ENCODE data around the gene PDXK. TPM values are rescaled to one million over a fixed set of nuclear protein-coding genes. Genes with fewer than 3 reads are reported as not detected.

Gene PDXK
- total and polyA plus RNA-seq, 2 donors (not counting 3 experiments of a cell fraction or from before 2014, with no cell fraction given) = 44.2 to 59.1 TPM

GRCh38 chr21:43684424-43684823 lies 34.5 kb upstream of the PDXK start:
- intact Hi-C loops (cut with micrococcal nuclease) (no loop called here), dilution Hi-C loops (cut with MboI; ENCODE audit: extremely low pct_ligation_motif_present, low sequenced_read_pairs) (no loop called here)
- Histone ChIP-seq H3K9me3 (replicated peaks; ENCODE audit: control insufficient read depth, insufficient read depth, low read length) (no peaks in the 10 kb centered on the region), H3K4me2 (ENCODE audit: insufficient read depth, low read length) (no peak overlapping the region), H3K79me2 (ENCODE audit: control insufficient read depth, insufficient read depth, low read length) (peaks cover 5% of the 10 kb centered on the region), H3K4me3 (replicated peaks in 1 of 3; ENCODE audit: insufficient read depth in 1 of 3, low read depth in 1 of 3, low read length in 3 of 3) (no peak overlapping the region), H4K20me1 (replicated peaks; ENCODE audit: control insufficient read depth, extremely low read depth, insufficient read depth, low read length) (no peaks in the 10 kb centered on the region), H2AFZ (ENCODE audit: low read depth, low read length) (no peak overlapping the region), H3K4me1 (ENCODE audit: control insufficient read depth, extremely low read depth, insufficient read depth, low read length) (peaks cover 4% of the 10 kb centered on the region), H3K36me3 (ENCODE audit: control insufficient read depth in 2 of 2, extremely low read depth in 1 of 2, insufficient read depth in 2 of 2, low read length in 2 of 2) (peaks cover 28 to 34% of the 10 kb centered on the region in 2 experiments), H3K9me1 (replicated peaks; ENCODE audit: control insufficient read depth, extremely low read depth, insufficient read depth, low read length) (no peaks in the 10 kb centered on the region), H3K27ac (ENCODE audit: insufficient read depth, low read depth, low read length) (no peak overlapping the region), H3K9ac (replicated peaks; ENCODE audit: extremely low read depth, insufficient read depth, low read length) (no peak overlapping the region), H3K27me3 (ENCODE audit: control insufficient read depth in 2 of 2, insufficient read depth in 2 of 2, low read length in 2 of 2) (no peaks in the 10 kb centered on the region)
- FAIRE-seq (peak; percentile 89), DNase-seq (ENCODE audit: low read depth, low spot score) (peak; percentile 31)
- ChIA-PET POLR2A (no interaction called here), CTCF (interaction anchor here (1.4 kb wide), 1 partner anchor 12 kb away, joined by 3 read pairs; no protein-coding TSS in a partner anchor)
- TF ChIP-seq JUN (IDR thresholded peaks at IDR 0.05; ENCODE audit: borderline replicate concordance, insufficient read depth, insufficient read length, low read depth) (no peak), CTCF (IDR thresholded peaks at IDR 0.05; ENCODE audit: extremely low read depth in 1 of 2, insufficient read depth in 1 of 2, low read depth in 1 of 2, low read length in 2 of 2) (no peak), EZH2 (IDR thresholded peaks at IDR 0.05; ENCODE audit: borderline replicate concordance, low read depth, low read length, severe bottlenecking) (no peak), FOS (IDR thresholded peaks at IDR 0.05; ENCODE audit: borderline replicate concordance, insufficient read depth, low read length) (no peak), POLR2A (IDR thresholded peaks at IDR 0.05; ENCODE audit: low read depth, low read length) (no peak), MYC (IDR thresholded peaks at IDR 0.05; ENCODE audit: low read depth, low read length) (no peak), POLR2AphosphoS5 (IDR thresholded peaks at IDR 0.05; ENCODE audit: insufficient read depth, low read depth, low read length) (no peak), MAX (IDR thresholded peaks at IDR 0.05; ENCODE audit: insufficient read depth, insufficient read length) (no peak), GATA2 (IDR thresholded peaks at IDR 0.05; ENCODE audit: insufficient read depth, insufficient read length, low read depth, low read length) (no peak)
- BruUV-seq (replicated peaks) = no TSS peak

All from endothelial cell of umbilical vein (primary cell).